Smooth muscle cell (in vitro differentiated cells): ENCODE measurements around the gene INSIG1. TPM values are rescaled to one million over a fixed set of nuclear protein-coding genes. Genes with fewer than 3 reads are reported as not detected.

Experiments used
- DNase-seq: peaks from one replicate; lab custom pipeline; 2025; ENCODE audit not compliant: unreplicated experiment; lab: John Stamatoyannopoulos, UW
- H2AFZ ChIP-seq: fragments of 200-600 bp; sonication (generic); 2 replicates; pipeline ENCODE4 v1.6.0; 2016; ENCODE audit warnings: antibody characterized with exemption, low read depth, mild to moderate bottlenecking
- H3F3A ChIP-seq: fragments of 200-600 bp; sonication (generic); 2 replicates; pipeline ENCODE4 v1.6.0; 2017; ENCODE audit warnings: antibody characterized with exemption, low read depth
- H3K27ac ChIP-seq: fragments of 200-600 bp; sonication (generic); 2 replicates; pipeline ENCODE4 v1.5.1; 2016; ENCODE audit warnings: low read depth, mild to moderate bottlenecking
- H3K27me3 ChIP-seq: fragments of 200-600 bp; sonication (generic); 2 replicates; pipeline ENCODE4 v1.6.1; 2016; ENCODE audit warnings: low read depth, mild to moderate bottlenecking
- H3K36me3 ChIP-seq: fragments of 200-600 bp; sonication (generic); 2 replicates; pipeline ENCODE4 v1.5.1; 2016; ENCODE audit warnings: low read depth
- H3K4me1 ChIP-seq: fragments of 200-600 bp; sonication (generic); 2 replicates; pipeline ENCODE4 v1.5.1; 2016; ENCODE audit warnings: low read depth
- H3K4me2 ChIP-seq: fragments of 200-600 bp; sonication (generic); 2 replicates; pipeline ENCODE4 v1.6.0; 2016; ENCODE audit warnings: mild to moderate bottlenecking
- H3K4me3 ChIP-seq: fragments of 200-600 bp; sonication (generic); 2 replicates; pipeline ENCODE4 v1.5.1; 2016; ENCODE audit warnings: mild to moderate bottlenecking
- H3K79me2 ChIP-seq: fragments of 200-600 bp; sonication (generic); 2 replicates; pipeline ENCODE4 v1.6.0; 2016; ENCODE audit warnings: low read depth, mild to moderate bottlenecking
- H3K9ac ChIP-seq: fragments of 200-600 bp; sonication (generic); 2 replicates; pipeline ENCODE4 v1.6.0; 2016; ENCODE audit warnings: low read depth
- H3K9me3 ChIP-seq: fragments of 200-600 bp; sonication (generic); replicated peaks from 2 replicates; pipeline ENCODE4 v1.5.1; 2016; ENCODE audit warnings: low read depth
- H4K20me1 ChIP-seq: fragments of 200-600 bp; sonication (generic); 2 replicates; pipeline ENCODE4 v1.6.0; 2016; ENCODE audit warnings: low read depth
- WGBS: methylation state at CpG from one replicate; pipeline ENCODE4 v1.1.7; 2016; ENCODE audit warnings: low lambda C conversion rate; 5-methylcytosine and 5-hydroxymethylcytosine counted together
- polyA plus RNA-seq: library from polyadenylated mRNA; unstranded; fragments of >200 nt; fragmentation: Nextera tagmentation; extraction: Ambion mirVana; gene quantifications from 2 replicates; pipeline ENCODE4 v1.2.1, GENCODE V29; 2016
- total RNA-seq: library from RNA; depleted of rRNA; stranded (reverse); fragments of >200 nt; gene quantifications from 2 replicates; pipeline ENCODE4 v1.2.3, GENCODE V29; 2014
- TF ChIP-seq, protein P1 (sequence below): fragments of 200-600 bp; sonication (generic); IDR thresholded peaks from 2 replicates; pipeline ENCODE4 v1.5.1; 2017; ENCODE audit warnings: borderline replicate concordance, mild to moderate bottlenecking, antibody characterized with exemption; ENCODE audit not compliant: insufficient read depth, poor library complexity, severe bottlenecking

Gene INSIG1
- total and polyA plus RNA-seq, 2 experiments from 2014 or later = 277 to 302 TPM

DNA sequence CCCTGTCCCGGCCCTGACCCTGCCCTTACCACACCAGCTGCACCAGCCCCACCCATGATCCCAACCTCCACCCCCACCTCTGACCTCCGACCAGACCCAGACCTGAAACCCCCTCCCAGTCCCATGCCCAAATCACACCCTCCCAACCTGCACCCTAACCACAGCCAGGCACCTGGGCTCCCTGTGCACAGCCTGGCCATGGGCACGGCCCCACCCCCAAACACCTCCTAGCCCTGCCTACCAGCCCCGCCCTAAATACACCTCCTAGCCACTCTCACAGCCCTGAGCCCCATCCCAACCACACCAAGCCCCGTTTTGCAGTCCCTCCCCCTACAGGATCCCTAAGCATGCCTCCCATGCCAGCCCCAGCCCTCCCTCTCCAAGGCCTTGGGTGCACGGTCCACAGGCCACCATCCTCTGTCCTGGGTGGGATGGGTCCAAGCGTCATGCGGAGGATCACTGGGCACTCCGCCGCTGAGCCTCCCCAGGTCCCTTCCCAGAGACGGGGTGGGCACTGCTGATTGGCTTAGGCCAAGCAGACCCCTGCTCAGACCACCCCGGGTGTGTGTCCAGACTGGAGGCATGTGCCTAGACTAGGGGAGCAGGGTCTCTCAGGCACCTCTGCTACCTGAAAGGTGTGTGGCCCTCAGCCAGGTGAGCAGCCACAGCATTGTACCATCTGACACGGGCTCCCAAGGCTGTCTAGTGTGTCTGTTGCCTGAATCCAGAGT is 30.1 kb downstream of the INSIG1 start:
- no peak for DNase-seq
- Histone ChIP-seq H3K4me3 (no peak overlapping the region), H3K36me3 (no peaks in the 10 kb centered on the region), H3K9me3 (no peaks in the 10 kb centered on the region), H3K4me1 (no peaks in the 10 kb centered on the region), H4K20me1 (no peaks in the 10 kb centered on the region), H3K9ac (no peak overlapping the region), H3F3A (no peaks in the 10 kb centered on the region), H3K79me2 (no peaks in the 10 kb centered on the region), H2AFZ (no peak overlapping the region), H3K27ac (no peak overlapping the region), H3K27me3 (peaks cover 12% of the 10 kb centered on the region), H3K4me2 (no peak overlapping the region)
- TF ChIP-seq, protein P1, sequence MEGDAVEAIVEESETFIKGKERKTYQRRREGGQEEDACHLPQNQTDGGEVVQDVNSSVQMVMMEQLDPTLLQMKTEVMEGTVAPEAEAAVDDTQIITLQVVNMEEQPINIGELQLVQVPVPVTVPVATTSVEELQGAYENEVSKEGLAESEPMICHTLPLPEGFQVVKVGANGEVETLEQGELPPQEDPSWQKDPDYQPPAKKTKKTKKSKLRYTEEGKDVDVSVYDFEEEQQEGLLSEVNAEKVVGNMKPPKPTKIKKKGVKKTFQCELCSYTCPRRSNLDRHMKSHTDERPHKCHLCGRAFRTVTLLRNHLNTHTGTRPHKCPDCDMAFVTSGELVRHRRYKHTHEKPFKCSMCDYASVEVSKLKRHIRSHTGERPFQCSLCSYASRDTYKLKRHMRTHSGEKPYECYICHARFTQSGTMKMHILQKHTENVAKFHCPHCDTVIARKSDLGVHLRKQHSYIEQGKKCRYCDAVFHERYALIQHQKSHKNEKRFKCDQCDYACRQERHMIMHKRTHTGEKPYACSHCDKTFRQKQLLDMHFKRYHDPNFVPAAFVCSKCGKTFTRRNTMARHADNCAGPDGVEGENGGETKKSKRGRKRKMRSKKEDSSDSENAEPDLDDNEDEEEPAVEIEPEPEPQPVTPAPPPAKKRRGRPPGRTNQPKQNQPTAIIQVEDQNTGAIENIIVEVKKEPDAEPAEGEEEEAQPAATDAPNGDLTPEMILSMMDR = no peak
- 85% methylated on average over 10 of the region's 13 CpGs for WGBS

DNA sequence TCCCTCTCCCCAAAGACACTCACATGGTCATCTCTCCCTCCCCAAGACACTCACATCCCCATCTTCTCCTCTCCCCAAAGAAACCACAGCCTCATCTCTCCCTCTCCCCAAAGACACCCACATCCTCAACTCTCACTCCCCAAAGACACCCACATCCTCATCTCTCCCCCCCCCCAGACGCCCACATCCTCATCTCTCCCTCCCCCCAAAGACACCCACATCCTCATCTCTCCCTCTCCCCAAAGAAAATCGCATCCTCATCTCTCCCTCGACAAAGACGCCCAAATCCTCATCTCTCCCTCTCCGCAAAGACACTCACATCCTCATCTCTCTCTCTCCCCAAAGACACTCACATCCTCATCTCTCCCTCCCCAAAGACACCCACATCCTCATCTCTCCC is 31.5 kb downstream of the INSIG1 start:
- DNase-seq = no peak
- Histone ChIP-seq H4K20me1 (no peaks in the 10 kb centered on the region), H3K27me3 (peaks cover 18% of the 10 kb centered on the region), H3F3A (no peaks in the 10 kb centered on the region), H3K27ac (no peak overlapping the region), H3K9me3 (no peaks in the 10 kb centered on the region), H3K4me1 (no peaks in the 10 kb centered on the region), H3K9ac (no peak overlapping the region), H2AFZ (no peak overlapping the region), H3K36me3 (no peaks in the 10 kb centered on the region), H3K4me3 (no peak overlapping the region), H3K79me2 (no peaks in the 10 kb centered on the region), H3K4me2 (no peak overlapping the region)
- TF ChIP-seq, protein P1 = no peak
- no CpG with 5 or more reads among the region's 5 CpGs for WGBS

DNA sequence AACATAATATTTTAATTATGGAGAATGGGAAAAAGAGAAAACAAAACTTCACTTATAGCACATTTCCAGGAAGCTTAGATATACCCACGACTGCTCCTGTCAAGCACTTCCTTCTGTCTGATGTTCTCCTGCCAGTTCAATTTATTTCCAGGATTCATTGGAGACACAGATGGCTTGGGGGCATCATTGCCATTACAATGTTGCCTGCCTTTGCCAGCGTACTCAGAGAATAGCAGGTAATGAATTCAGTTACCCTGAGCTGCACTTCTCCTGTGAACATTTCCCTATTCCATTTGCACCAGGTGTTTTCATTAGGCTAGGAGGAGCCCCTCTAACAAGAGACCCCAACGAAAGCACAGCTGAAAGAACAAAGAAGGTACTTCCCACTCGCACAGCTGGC is 33.7 kb downstream of the INSIG1 start:
- H3K27ac ChIP-seq = no peak overlapping the region
- H3K4me1 ChIP-seq = no peaks in the 10 kb centered on the region
- H3K36me3 ChIP-seq = no peaks in the 10 kb centered on the region
- DNase-seq = no peak
- H3K9ac ChIP-seq = no peak overlapping the region
- H3K4me2 ChIP-seq = no peak overlapping the region
- H3F3A ChIP-seq = no peaks in the 10 kb centered on the region
- H4K20me1 ChIP-seq = no peaks in the 10 kb centered on the region
- whole genome bisulfite sequencing = 76% methylated on average over 4 of the region's 4 CpGs
- no peaks in the 10 kb centered on the region for H3K79me2 ChIP-seq
- H2AFZ ChIP-seq = no peak overlapping the region
- TF ChIP-seq, protein P1 = no peak
- H3K4me3 ChIP-seq = no peak overlapping the region
- H3K9me3 ChIP-seq = no peaks in the 10 kb centered on the region
- peaks cover 22% of the 10 kb centered on the region for H3K27me3 ChIP-seq
